Aorta (tissue), 5 donors: ENCODE data around the gene KRT13. TPM values are rescaled to one million over a fixed set of nuclear protein-coding genes. Genes with fewer than 3 reads are reported as not detected.
A peak's percentile ranks its signal among the peaks of the same experiment; 100 is the strongest.
"Not testable (repeated sequence)": the region's sequence is repeated elsewhere in the genome, so short reads cannot be mapped to it uniquely, and the experiment has no call there.

Experiments used
- ATAC-seq: fragments of 200-7000 bp; cut with Tn5 transposase; one replicate; pipeline ENCODE4 v1.9.1; 2022; ENCODE audit warnings: moderate library complexity; ENCODE audit not compliant: low FRiP score
- DNase-seq, 2 donors: peaks; one replicate each; pipeline ENCODE4 v3.0.0-alpha.2; 2020
- H3K27ac ChIP-seq, 2 donors: one replicate each; pipeline ENCODE4 v1.5.1; 2013; ENCODE audit warnings: low read length in 2 of 2, mild to moderate bottlenecking in 2 of 2, moderate library complexity in 2 of 2, control low read depth in 1 of 2, inconsistent platforms in 1 of 2, low read depth in 1 of 2
- H3K27me3 ChIP-seq, 2 donors: one replicate each; pipeline ENCODE4 v1.6.1; 2013; ENCODE audit warnings: control low read depth in 1 of 2, low read length in 1 of 2, mild to moderate bottlenecking in 1 of 2, moderate library complexity in 1 of 2; ENCODE audit not compliant: insufficient read depth in 2 of 2, control insufficient read depth in 1 of 2
- H3K36me3 ChIP-seq, 2 donors: one replicate each; pipeline ENCODE4 v1.6.1; 2013; ENCODE audit warnings: control low read depth in 1 of 2, low read length in 1 of 2, mild to moderate bottlenecking in 1 of 2; ENCODE audit not compliant: insufficient read depth in 2 of 2, control insufficient read depth in 1 of 2
- H3K4me1 ChIP-seq, 2 donors: one replicate each; pipeline ENCODE4 v1.6.1; 2013; ENCODE audit warnings: low read length in 2 of 2, control low read depth in 1 of 2, mild to moderate bottlenecking in 1 of 2, moderate library complexity in 1 of 2; ENCODE audit not compliant: insufficient read depth in 2 of 2, control insufficient read depth in 1 of 2
- H3K4me3 ChIP-seq, 2 donors: one replicate each; pipeline ENCODE4 v1.5.1; 2013; ENCODE audit warnings: low read length in 2 of 2, control low read depth in 1 of 2, mild to moderate bottlenecking in 1 of 2
- H3K9me3 ChIP-seq: one replicate; pipeline ENCODE4 v1.6.1; 2013; ENCODE audit warnings: mild to moderate bottlenecking, low read length; ENCODE audit not compliant: control insufficient read depth
- WGBS, 2 donors: extraction: QIAGEN DNeasy Blood & Tissue Kit; methylation state at CpG; one replicate each; pipeline ENCODE4 v1.1.7; 2013; 5-methylcytosine and 5-hydroxymethylcytosine counted together
- intact Hi-C, 2 donors: fragments of 100-400 bp; cut with DNase I; formaldehyde crosslinking; loops; one replicate each; pipeline versions ENCODE4 v1.14.2 to v1.15.0; 2022
- polyA plus RNA-seq, 2 donors: library from polyadenylated mRNA; stranded (reverse); fragments of 200-250 nt; gene quantifications; one replicate each; pipeline ENCODE4 v1.2.3, GENCODE V29; 2013
- total RNA-seq, 2 donors: library from RNA; stranded (reverse); fragmentation: NEBNext Ultra II Directional; extraction: Animal tissue kit (Norgen Biotek cat#: 25700); gene quantifications; one replicate each; pipeline ENCODE4 v1.2.1, GENCODE V29; 2021
- donor health status: healthy with polysubstance abuse.
- donor health status: Bipolar disorder and iron deficiency.
- donor health status: DM: no; HTN: no; CAD: no.
- donor health status: DM: no; HTN: no; CAD: no.
- donor health status: DM: yes; HTN: yes; CAD: no.

KRT13 gene
- total and polyA plus RNA-seq, 4 donors: 11.4 to 38.3 TPM; not detected in 2

- Histone ChIP-seq H3K9me3 (no peaks in the 10 kb centered on the region), H3K4me3 (no peak overlapping the region), H3K27ac (peak overlapping the region in 1 of 2 donors; percentile 6), H3K36me3 (no peaks in the 10 kb centered on the region), H3K4me1 (no peaks in the 10 kb centered on the region), H3K27me3 (no peaks in the 10 kb centered on the region)
- intact Hi-C loops: loop anchor here (1.0 to 10.0 kb wide), 7 partner anchors 56 to 746 kb away; no protein-coding TSS in a partner anchor
- ATAC-seq (peak; percentile 88), DNase-seq (peak; percentile 94)
- WGBS, 2 donors: 15 to 17% methylated on average over 23 of the region's 23 CpGs
Observed at GRCh38 chr17:41547921-41548843, 42.8 kb upstream of the KRT13 start.

DNA sequence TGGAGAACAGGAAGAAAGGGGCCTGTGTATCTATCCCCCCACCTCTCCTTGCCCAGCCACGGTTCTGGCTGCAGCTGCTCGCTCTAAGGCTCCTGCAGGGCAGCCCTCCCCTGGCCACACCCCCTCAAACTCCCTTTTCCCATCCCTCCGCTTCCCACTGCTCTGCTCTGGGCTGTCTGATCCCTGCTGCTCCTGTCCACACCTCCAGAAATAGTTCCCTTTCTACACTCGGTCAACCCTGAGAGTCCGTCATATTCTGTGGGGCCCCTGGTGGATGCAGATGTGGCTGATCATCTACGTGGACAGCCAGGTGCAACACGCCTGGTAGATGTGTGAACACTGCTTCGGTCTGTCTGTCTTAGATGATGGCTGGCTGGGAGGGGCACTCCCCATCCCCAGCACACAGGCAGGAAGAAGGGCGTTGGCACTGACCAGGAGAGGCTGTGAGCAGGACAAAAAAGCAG lies 42.0 kb upstream of the KRT13 start:
- intact Hi-C loops: loop anchor here (5.0 to 10.0 kb wide), 4 partner anchors 55 to 745 kb away; no protein-coding TSS in a partner anchor
- no peaks in the 10 kb centered on the region for H3K4me1 ChIP-seq
- ATAC-seq: peak; percentile 15
- DNase-seq: peak in 1 of 2 donors; percentile 67
- peak overlapping the region in 1 of 2 donors; percentile 6 for H3K27ac ChIP-seq
- H3K4me3 ChIP-seq: no peak overlapping the region
- H3K9me3 ChIP-seq: no peaks in the 10 kb centered on the region
- no peaks in the 10 kb centered on the region for H3K36me3 ChIP-seq
- H3K27me3 ChIP-seq: no peaks in the 10 kb centered on the region
- WGBS, 2 donors: 47% methylated on average over 9 of the region's 9 CpGs

GRCh38 chr17:41546819-41547218 lies 41.4 kb upstream of the KRT13 start:
- Histone ChIP-seq H3K4me1 (no peaks in the 10 kb centered on the region), H3K27ac (peak overlapping the region in 1 of 2 donors; percentile 6), H3K36me3 (no peaks in the 10 kb centered on the region), H3K4me3 (no peak overlapping the region), H3K27me3 (no peaks in the 10 kb centered on the region), H3K9me3 (no peaks in the 10 kb centered on the region)
- DNase-seq (peak in 1 of 2 donors; percentile 16), ATAC-seq (no peak)
- 99 to 100% methylated on average over 3 of the region's 3 CpGs for WGBS, 2 donors
- intact Hi-C loops: loop anchor here (5.0 to 10.0 kb wide), 4 partner anchors 55 to 745 kb away; no protein-coding TSS in a partner anchor

GRCh38 chr17:41545829-41546410 lies 40.5 kb upstream of the KRT13 start:
- WGBS, 2 donors: 80 to 83% methylated on average over 12 to 13 of the region's 13 CpGs
- DNase-seq: peak in 1 of 2 donors; percentile 66
- intact Hi-C loops: loop anchor here (5.0 to 10.0 kb wide), 4 partner anchors 54 to 744 kb away; no protein-coding TSS in a partner anchor

DNA sequence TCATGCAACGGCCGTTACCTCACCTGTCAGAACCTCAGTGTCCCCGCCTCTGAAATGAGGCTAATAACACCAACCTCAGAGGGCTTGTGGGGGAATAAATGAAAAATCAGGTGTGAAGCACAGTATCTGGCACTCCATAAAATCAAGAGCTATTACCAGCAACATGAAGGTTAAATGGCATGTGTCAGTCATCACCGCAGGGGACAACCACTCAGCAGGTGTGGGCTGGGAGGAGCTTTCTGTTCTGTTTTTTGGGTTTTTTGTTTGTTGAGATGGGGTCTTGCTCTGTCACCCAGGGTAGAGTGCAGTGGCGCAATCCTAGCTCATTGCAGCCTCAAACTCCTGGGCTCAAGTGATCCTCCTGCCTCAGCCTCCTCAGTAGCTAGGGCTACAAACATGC lies 39.5 kb upstream of the KRT13 start:
- ATAC-seq (no peak), DNase-seq (peak in 1 of 2 donors; percentile 20)
- Histone ChIP-seq H3K27me3 (no peaks in the 10 kb centered on the region), H3K27ac (no peak overlapping the region), H3K4me1 (no peaks in the 10 kb centered on the region), H3K9me3 (no peaks in the 10 kb centered on the region), H3K4me3 (no peak overlapping the region), H3K36me3 (no peaks in the 10 kb centered on the region)
- intact Hi-C loops: loop anchor here (5.0 to 10.0 kb wide), 5 partner anchors 53 to 743 kb away; no protein-coding TSS in a partner anchor
- WGBS, 2 donors: 90 to 96% methylated on average over 5 of the region's 5 CpGs

More at GRCh38 chr17:41545829-41546410, 40.5 kb upstream of the KRT13 start:
- H3K9me3 ChIP-seq: no peaks in the 10 kb centered on the region
- H3K36me3 ChIP-seq: no peaks in the 10 kb centered on the region
- no peaks in the 10 kb centered on the region for H3K4me1 ChIP-seq
- H3K27ac ChIP-seq: no peak overlapping the region
- ATAC-seq: no peak
- no peaks in the 10 kb centered on the region for H3K27me3 ChIP-seq
- no peak overlapping the region for H3K4me3 ChIP-seq

GRCh38 chr17:41544491-41544892 lies 39.1 kb upstream of the KRT13 start:
- H3K27me3 ChIP-seq: no peaks in the 10 kb centered on the region
- DNase-seq: peak in 1 of 2 donors; percentile 65
- ATAC-seq: no peak
- 21 to 24% methylated on average over 5 of the region's 5 CpGs for WGBS, 2 donors
- no peak overlapping the region for H3K4me3 ChIP-seq
- no peak overlapping the region for H3K27ac ChIP-seq
- intact Hi-C loops: loop anchor here (5.0 to 10.0 kb wide), 2 partner anchors 727 to 740 kb away; no protein-coding TSS in a partner anchor
- H3K36me3 ChIP-seq: no peaks in the 10 kb centered on the region
- H3K4me1 ChIP-seq: no peaks in the 10 kb centered on the region
- H3K9me3 ChIP-seq: no peaks in the 10 kb centered on the region

DNA sequence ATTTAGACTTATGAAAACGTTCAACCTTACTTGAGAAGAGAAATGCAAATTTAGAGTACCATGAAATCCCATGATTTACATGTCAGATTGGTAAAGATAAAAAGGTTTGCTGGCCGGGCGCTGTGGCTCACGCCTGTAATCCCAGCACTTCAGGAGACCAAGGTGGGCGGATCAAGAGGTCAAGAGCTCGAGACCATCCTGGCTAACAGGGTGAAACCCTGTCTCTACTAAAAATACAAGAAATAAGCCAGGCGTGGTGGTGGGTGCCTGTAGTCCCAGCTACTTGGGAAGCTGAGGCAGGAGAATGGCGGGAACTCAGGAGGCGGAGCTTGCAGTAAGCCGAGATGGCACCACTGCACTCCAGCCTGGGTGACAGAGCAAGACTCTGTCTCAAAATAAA lies 37.4 kb upstream of the KRT13 start:
- not testable (repeated sequence) for ATAC-seq, H3K27ac ChIP-seq

GRCh38 chr17:41542357-41542756 lies 36.9 kb upstream of the KRT13 start:
- 67 to 81% methylated on average over 2 of the region's 2 CpGs for WGBS, 2 donors
- ATAC-seq: no peak
- intact Hi-C loops: loop anchor here (5.0 to 10.0 kb wide), 2 partner anchors 725 to 738 kb away; no protein-coding TSS in a partner anchor
- no peaks in the 10 kb centered on the region for H3K4me1 ChIP-seq
- H3K9me3 ChIP-seq: no peaks in the 10 kb centered on the region
- no peak for DNase-seq
- no peaks in the 10 kb centered on the region for H3K36me3 ChIP-seq
- no peak overlapping the region for H3K27ac ChIP-seq
- no peaks in the 10 kb centered on the region for H3K27me3 ChIP-seq
- no peak overlapping the region for H3K4me3 ChIP-seq

More for the DNA sequence above, 37.4 kb upstream of the KRT13 start:
- peak in 1 of 2 donors; percentile 33 for DNase-seq
- not testable (repeated sequence) for H3K9me3 ChIP-seq, H3K27me3 ChIP-seq, H3K36me3 ChIP-seq, H3K4me3 ChIP-seq, H3K4me1 ChIP-seq
- intact Hi-C loops: loop anchor here (5.0 to 10.0 kb wide), 2 partner anchors 725 to 738 kb away; no protein-coding TSS in a partner anchor
- WGBS, 2 donors: 84 to 86% methylated on average over 10 of the region's 10 CpGs
